Psoas muscle (tissue), 8 donors: Measurements from ENCODE around the gene IBA57. TPM values are rescaled to one million over a fixed set of nuclear protein-coding genes. Genes with fewer than 3 reads are reported as not detected.

Experiments
- ATAC-seq, 4 donors: fragments of 200-7000 bp; cut with Tn5 transposase; one replicate each; pipeline ENCODE4 v1.9.1; 2020; ENCODE audit warnings: moderate library complexity in 3 of 4, mild to moderate bottlenecking in 2 of 4
- DNase-seq, 2 donors: peaks; one replicate each; pipeline ENCODE4 v3.0.0-alpha.2; 2020
- H3K27ac ChIP-seq: fragments of 200-600 bp; one replicate; pipeline ENCODE4 v1.8.0; 2022
- H3K27me3 ChIP-seq, 3 donors: fragments of 200-600 bp in 1 of 3; one replicate each; pipeline versions ENCODE4 v1.6.1 to v1.8.0; 2013 to 2022; ENCODE audit warnings: low read length in 2 of 3, mild to moderate bottlenecking in 2 of 3, moderate library complexity in 1 of 3; ENCODE audit not compliant: insufficient read depth in 3 of 3
- H3K36me3 ChIP-seq, 2 donors: fragments of 200-600 bp in 1 of 2; one replicate each; pipeline versions ENCODE4 v1.6.1 to v1.8.0; 2013 to 2022; ENCODE audit warnings: low read depth in 1 of 2, mild to moderate bottlenecking in 1 of 2, moderate library complexity in 1 of 2; ENCODE audit not compliant: insufficient read depth in 1 of 2
- H3K4me1 ChIP-seq: fragments of 200-600 bp; one replicate; pipeline ENCODE4 v1.8.0; 2022
- H3K4me3 ChIP-seq: fragments of 200-600 bp; one replicate; pipeline ENCODE4 v1.8.0; 2022; ENCODE audit warnings: mild to moderate bottlenecking
- H3K9me3 ChIP-seq: fragments of 200-600 bp; one replicate; pipeline ENCODE4 v1.8.0; 2022
- CTCF ChIP-seq: fragments of 200-600 bp; IDR thresholded peaks from one replicate; pipeline ENCODE4 v1.8.0; 2022; ENCODE audit warnings: antibody characterized with exemption
- WGBS, 3 donors: extraction: QIAGEN DNeasy Blood & Tissue Kit; methylation state at CpG; one replicate each; pipeline versions ENCODE4 v1.1.6 to v1.1.7; 2013; 5-methylcytosine and 5-hydroxymethylcytosine counted together
- intact Hi-C, 2 donors: fragments of 100-400 bp; cut with DNase I; formaldehyde crosslinking; loops; one replicate each; pipeline versions ENCODE4 v1.11.0 to v1.14.2; 2022
- polyA plus RNA-seq, 3 donors: library from polyadenylated mRNA; stranded (reverse); fragments of 200-250 nt; gene quantifications; one replicate each; pipeline ENCODE4 v1.2.3, GENCODE V29; 2013
- total RNA-seq, 4 donors: library from RNA; stranded (reverse); fragmentation: NEBNext Ultra II Directional in 2 of 4; extraction: Animal tissue kit (Norgen Biotek cat#: 25700) in 2 of 4; gene quantifications; one replicate each; pipeline versions ENCODE4 v1.2.1 to v1.2.4, GENCODE V29; 2021 to 2023
- donor health status: healthy with polysubstance abuse.
- donor health status: DM: no; HTN: no; CAD: no; lungs with moderate emphysema.
- donor health status: Bipolar disorder and iron deficiency.
- donor health status: healthy.
- donor health status: DM: yes; HTN: yes; CAD: no.
- donor health status: DM: no; HTN: no; CAD: no.
- donor health status: DM: no; HTN: no; CAD: no.
- donor health status: DM: yes; HTN: yes; CAD: no.

IBA57 gene
- total and polyA plus RNA-seq, 7 donors: 7.7 to 26.2 (median 15.1) TPM

GRCh38 chr1:228175316-228176023 lies 9.9 kb downstream of the IBA57 start:
- Histone ChIP-seq H3K36me3 (peaks cover 0 to 12% of the 10 kb centered on the region in 2 donors), H3K4me3 (no peak overlapping the region), H3K4me1 (peaks cover 4% of the 10 kb centered on the region), H3K27ac (no peak overlapping the region), H3K9me3 (no peaks in the 10 kb centered on the region), H3K27me3 (no peaks in the 10 kb centered on the region)
- no peak for TF ChIP-seq CTCF
- DNase-seq: no peak
- intact Hi-C loops: no loop called here
- no peak for ATAC-seq
- WGBS, 3 donors: 92 to 93% (median 92%) methylated on average over 17 to 18 of the region's 18 CpGs

DNA sequence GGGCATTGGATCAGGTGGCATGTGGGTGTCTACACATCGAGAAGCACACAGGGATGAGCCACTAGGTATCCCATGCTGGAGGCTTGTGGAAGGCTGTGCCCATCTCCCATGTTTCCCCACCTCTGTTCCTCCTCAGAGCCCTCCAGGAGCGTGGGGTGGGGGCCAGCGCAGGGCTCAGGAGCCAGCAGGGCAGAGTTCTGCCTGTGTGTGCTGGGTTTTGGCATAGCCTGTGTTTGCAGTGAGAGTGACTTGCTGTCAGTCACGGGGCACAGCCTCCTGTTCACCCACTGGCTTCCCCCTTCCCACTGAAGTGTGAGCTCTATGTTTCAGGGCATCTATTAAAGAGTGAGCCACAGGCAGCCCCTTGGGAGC lies 10.4 kb downstream of the IBA57 start:
- Histone ChIP-seq H3K36me3 (peaks cover 0 to 12% of the 10 kb centered on the region in 2 donors), H3K4me1 (peaks cover 4% of the 10 kb centered on the region), H3K27ac (no peak overlapping the region), H3K9me3 (no peaks in the 10 kb centered on the region), H3K27me3 (no peaks in the 10 kb centered on the region), H3K4me3 (no peak overlapping the region)
- ATAC-seq (no peak), DNase-seq (no peak)
- WGBS, 3 donors: 96 to 100% (median 97%) methylated on average over 2 to 4 of the region's 4 CpGs
- no peak for TF ChIP-seq CTCF
- intact Hi-C loops: no loop called here

- Histone ChIP-seq H3K27ac (no peak overlapping the region), H3K27me3 (no peaks in the 10 kb centered on the region), H3K4me1 (peaks cover 4% of the 10 kb centered on the region), H3K4me3 (no peak overlapping the region), H3K36me3 (peaks cover 0 to 12% of the 10 kb centered on the region in 2 donors), H3K9me3 (no peaks in the 10 kb centered on the region)
- DNase-seq (no peak), ATAC-seq (no peak)
- intact Hi-C loops: no loop called here
- 88 to 90% (median 90%) methylated on average over 19 of the region's 19 CpGs for WGBS, 3 donors
- TF ChIP-seq CTCF: no peak
Measured at GRCh38 chr1:228176461-228177182, 11.0 kb downstream of the IBA57 start.

DNA sequence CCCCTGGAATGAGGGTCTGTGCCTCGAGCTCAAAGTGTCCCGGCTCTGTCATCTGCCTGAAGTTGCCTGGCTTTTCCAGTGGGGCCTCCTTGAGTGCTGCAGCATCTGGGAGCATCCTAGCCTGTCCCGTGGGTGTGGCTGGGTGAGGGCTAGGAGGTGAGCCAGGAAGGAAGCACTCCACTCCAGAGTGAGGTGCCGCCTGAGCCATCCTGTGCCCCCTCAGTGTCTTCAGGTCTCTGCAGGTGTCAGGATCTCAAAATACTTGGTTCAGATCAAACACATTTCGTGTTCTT lies 11.5 kb downstream of the IBA57 start:
- ATAC-seq (no peak), DNase-seq (no peak)
- Histone ChIP-seq H3K27me3 (no peaks in the 10 kb centered on the region), H3K9me3 (no peaks in the 10 kb centered on the region), H3K36me3 (peaks cover 0 to 12% of the 10 kb centered on the region in 2 donors), H3K4me3 (no peak overlapping the region), H3K27ac (no peak overlapping the region), H3K4me1 (peaks cover 4% of the 10 kb centered on the region)
- 88 to 91% (median 91%) methylated on average over 5 of the region's 5 CpGs for WGBS, 3 donors
- intact Hi-C loops: no loop called here
- no peak for TF ChIP-seq CTCF
